ENCODE measurements around the gene ARFGAP1.

ARFGAP1 gene

GRCh38 chr20:63320616-63321147, 48.1 kb downstream of the ARFGAP1 start:
- DNase-seq (ENCODE audit: low spot score), result no peak

GRCh38 chr20:63321148-63321831, 48.7 kb downstream of the ARFGAP1 start:
- no peak for DNase-seq (ENCODE audit: low spot score)

- no peak for DNase-seq (ENCODE audit: low spot score)
These were observed 49.7 kb downstream of the ARFGAP1 start for GRCh38 chr20:63322146-63322932.

- no peak for DNase-seq (ENCODE audit: low spot score)
These were observed 50.3 kb downstream of the ARFGAP1 start for GRCh38 chr20:63322933-63323273.

GRCh38 chr20:63323357-63323981, 50.9 kb downstream of the ARFGAP1 start:
- DNase-seq (ENCODE audit: low spot score), result peak; percentile 65

GRCh38 chr20:63325021-63325471, 52.4 kb downstream of the ARFGAP1 start:
- DNase-seq (ENCODE audit: low spot score), result no peak

GRCh38 chr20:63325554-63326313, 53.1 kb downstream of the ARFGAP1 start:
- no peak for DNase-seq (ENCODE audit: low spot score)

GRCh38 chr20:63326314-63327230, 54.0 kb downstream of the ARFGAP1 start:
- no peak for DNase-seq (ENCODE audit: low spot score)

- no peak for DNase-seq (ENCODE audit: low spot score)
These were observed 54.7 kb downstream of the ARFGAP1 start for GRCh38 chr20:63327231-63327745.

- no peak for DNase-seq (ENCODE audit: low spot score)
These were observed 55.5 kb downstream of the ARFGAP1 start for GRCh38 chr20:63328026-63328700.

- DNase-seq (ENCODE audit: low spot score), result no peak
These were observed 56.2 kb downstream of the ARFGAP1 start for GRCh38 chr20:63328718-63329275.

GRCh38 chr20:63329331-63330083, 56.9 kb downstream of the ARFGAP1 start:
- no peak for DNase-seq (ENCODE audit: low spot score)

- no peak for DNase-seq (ENCODE audit: low spot score)
These were observed 57.6 kb downstream of the ARFGAP1 start for GRCh38 chr20:63330084-63330760.

GRCh38 chr20:63330940-63331339, 58.3 kb downstream of the ARFGAP1 start:
- no peak for DNase-seq (ENCODE audit: low spot score)

GRCh38 chr20:63331741-63332400, 59.3 kb downstream of the ARFGAP1 start:
- DNase-seq (ENCODE audit: low spot score), result no peak

- no peak for DNase-seq (ENCODE audit: low spot score)
These were observed 60.1 kb downstream of the ARFGAP1 start for GRCh38 chr20:63332488-63333240.

- DNase-seq (ENCODE audit: low spot score), result no peak
These were observed 60.7 kb downstream of the ARFGAP1 start for GRCh38 chr20:63333241-63333836.

Measured in HuH-7 (cell line).